Stimulated activated CD4-positive, alpha-beta T cell treated with anti-CD3 and anti-CD28 coated beads, Interleukin-12 subunit alpha, Interleukin-12 subunit beta, amount 100 ng/mL, for 48 hours (primary cell): ENCODE data around the gene SWAP70.

Experiments used
- DNase-seq, 3 donors: peaks; one replicate each; pipeline ENCODE4 v3.0.0-alpha.2; 2020; ENCODE audit warnings: low read depth in 2 of 3, low spot score in 1 of 3

Gene SWAP70

GRCh38 chr11:9651481-9651880 lies 12.4 kb upstream of the SWAP70 start:
- DNase-seq: no peak

GRCh38 chr11:9651899-9652748 lies 11.8 kb upstream of the SWAP70 start:
- DNase-seq: no peak

GRCh38 chr11:9653871-9654270 lies 10.0 kb upstream of the SWAP70 start:
- no peak for DNase-seq

- DNase-seq: no peak
Observed at GRCh38 chr11:9656864-9657263, 7.0 kb upstream of the SWAP70 start.

- no peak for DNase-seq
Observed at GRCh38 chr11:9657531-9657930, 6.3 kb upstream of the SWAP70 start.

GRCh38 chr11:9660886-9661285 lies 3.0 kb upstream of the SWAP70 start:
- DNase-seq: no peak

- no peak for DNase-seq
Observed at GRCh38 chr11:9662273-9662672, 1.6 kb upstream of the SWAP70 start.

GRCh38 chr11:9664276-9665171 lies 647 bp downstream of the SWAP70 start:
- DNase-seq: peak in 1 of 3 donors; percentile 2

GRCh38 chr11:9665749-9666148 lies 1.9 kb downstream of the SWAP70 start:
- DNase-seq: no peak

GRCh38 chr11:9669954-9670353 lies 6.1 kb downstream of the SWAP70 start:
- DNase-seq: no peak

GRCh38 chr11:9672288-9672916 lies 8.5 kb downstream of the SWAP70 start:
- no peak for DNase-seq

GRCh38 chr11:9672918-9673317 lies 9.0 kb downstream of the SWAP70 start:
- DNase-seq: no peak

GRCh38 chr11:9675691-9676090 lies 11.8 kb downstream of the SWAP70 start:
- no peak for DNase-seq

- DNase-seq: no peak
Observed at GRCh38 chr11:9677951-9678350, 14.1 kb downstream of the SWAP70 start.

- DNase-seq: no peak
Observed at GRCh38 chr11:9678576-9678975, 14.7 kb downstream of the SWAP70 start.

- DNase-seq: no peak
Observed at GRCh38 chr11:9680028-9680427, 16.2 kb downstream of the SWAP70 start.

GRCh38 chr11:9681583-9682372 lies 17.9 kb downstream of the SWAP70 start:
- DNase-seq: no peak

GRCh38 chr11:9687711-9688477 lies 24.0 kb downstream of the SWAP70 start:
- DNase-seq: no peak

GRCh38 chr11:9688716-9689511 lies 25.0 kb downstream of the SWAP70 start:
- no peak for DNase-seq
